Gastrocnemius medialis (tissue), 4 donors: ENCODE data around the gene NRXN2.

Experiments
- POLR2A ChIP-seq, 2 donors: fragments of 450-650 bp; IDR thresholded peaks; one replicate each; pipeline ENCODE4 v1.6.1; 2017; ENCODE audit warnings: antibody characterized with exemption in 2 of 2, mild to moderate bottlenecking in 2 of 2, moderate library complexity in 2 of 2
- TF ChIP-seq, protein P1 (sequence below), 5 experiments: fragments of 450-650 bp in 3 of 5; fragments of 200-600 bp in 2 of 5; sonication (generic) in 2 of 5; IDR thresholded peaks in 4 of 5; conservative IDR thresholded peaks in 1 of 5; 1 replicate in 4 of 5; 2 replicates in 1 of 5; pipeline ENCODE4 v1.5.1; 2016 to 2019; ENCODE audit warnings: antibody characterized with exemption in 5 of 5, mild to moderate bottlenecking in 3 of 5, moderate library complexity in 3 of 5

DNA sequence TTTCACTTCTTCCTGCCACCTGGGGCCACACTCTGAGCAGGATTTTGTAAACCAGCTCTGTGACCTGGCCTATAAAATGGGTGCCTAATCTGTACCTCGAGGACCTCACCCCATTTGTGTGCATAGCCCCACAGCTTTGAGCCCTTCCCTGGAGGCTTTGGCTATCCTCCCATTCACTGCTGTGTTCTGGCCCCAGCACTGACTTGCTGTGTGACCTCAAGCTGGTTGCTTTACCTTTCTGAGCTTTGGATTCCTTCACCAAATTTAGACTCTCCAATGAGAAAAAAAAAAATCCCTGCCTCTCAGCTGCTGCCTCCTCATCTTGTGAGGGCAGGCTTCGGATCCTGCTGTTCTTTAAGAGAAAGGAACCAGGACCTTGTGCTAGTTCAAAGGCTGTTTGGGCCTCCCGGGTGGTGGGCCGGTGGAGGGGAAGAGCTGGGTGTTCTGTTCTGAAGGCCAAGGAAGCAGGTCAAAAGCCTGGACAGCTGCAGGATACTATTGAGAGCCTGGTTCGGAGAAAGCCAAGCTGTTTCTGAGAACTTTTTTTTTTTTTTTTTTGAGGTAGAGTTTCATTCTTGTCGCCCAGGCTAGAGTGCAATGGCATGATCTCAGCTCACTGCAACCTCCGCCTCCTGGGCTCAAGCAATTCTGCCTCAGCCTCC lies 37.9 kb upstream of the NRXN2 start:
- TF ChIP-seq, protein P1, sequence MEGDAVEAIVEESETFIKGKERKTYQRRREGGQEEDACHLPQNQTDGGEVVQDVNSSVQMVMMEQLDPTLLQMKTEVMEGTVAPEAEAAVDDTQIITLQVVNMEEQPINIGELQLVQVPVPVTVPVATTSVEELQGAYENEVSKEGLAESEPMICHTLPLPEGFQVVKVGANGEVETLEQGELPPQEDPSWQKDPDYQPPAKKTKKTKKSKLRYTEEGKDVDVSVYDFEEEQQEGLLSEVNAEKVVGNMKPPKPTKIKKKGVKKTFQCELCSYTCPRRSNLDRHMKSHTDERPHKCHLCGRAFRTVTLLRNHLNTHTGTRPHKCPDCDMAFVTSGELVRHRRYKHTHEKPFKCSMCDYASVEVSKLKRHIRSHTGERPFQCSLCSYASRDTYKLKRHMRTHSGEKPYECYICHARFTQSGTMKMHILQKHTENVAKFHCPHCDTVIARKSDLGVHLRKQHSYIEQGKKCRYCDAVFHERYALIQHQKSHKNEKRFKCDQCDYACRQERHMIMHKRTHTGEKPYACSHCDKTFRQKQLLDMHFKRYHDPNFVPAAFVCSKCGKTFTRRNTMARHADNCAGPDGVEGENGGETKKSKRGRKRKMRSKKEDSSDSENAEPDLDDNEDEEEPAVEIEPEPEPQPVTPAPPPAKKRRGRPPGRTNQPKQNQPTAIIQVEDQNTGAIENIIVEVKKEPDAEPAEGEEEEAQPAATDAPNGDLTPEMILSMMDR (IDR thresholded peaks at IDR 0.05 in 4 of 5, conservative IDR thresholded peaks at IDR 0.05 in 1 of 5), result no peak
- no peak for TF ChIP-seq POLR2A (IDR thresholded peaks at IDR 0.05)
